HepG2 (cell line): ENCODE data around the gene NXN. TPM values are rescaled to one million over a fixed set of nuclear protein-coding genes. Genes with fewer than 3 reads are reported as not detected.

Experiments
- DMAP1 ChIP-seq: IDR thresholded peaks from 2 replicates; pipeline ENCODE4 v1.6.1; 2016
- ERF ChIP-seq: IDR thresholded peaks from 2 replicates; pipeline ENCODE4 v1.6.1; 2018; ENCODE audit warnings: missing biosample characterization, missing genetic modification reagents
- GATA4 ChIP-seq: sonication (generic); IDR thresholded peaks from 2 replicates; pipeline ENCODE4 v1.6.1; 2016; ENCODE audit warnings: antibody characterized with exemption, low read depth, borderline replicate concordance
- HNRNPUL1 ChIP-seq: fragments of 200-400 bp; formaldehyde crosslinking; IDR thresholded peaks from 2 replicates; pipeline ENCODE4 v1.6.1; 2017; ENCODE audit warnings: low read depth, mild to moderate bottlenecking, low read length, moderate library complexity
- IKZF1 ChIP-seq: fragments of 450-650 bp; IDR thresholded peaks from 2 replicates; pipeline ENCODE4 v1.7.1; 2016
- KAT2B ChIP-seq: fragments of 150-350 bp; IDR thresholded peaks from 2 replicates; pipeline ENCODE4 v1.6.1; 2014; ENCODE audit warnings: low read depth, low read length, borderline replicate concordance
- RORA ChIP-seq: sonication (generic); formaldehyde crosslinking; IDR thresholded peaks from 2 replicates; pipeline ENCODE4 v1.5.0; 2020; ENCODE audit warnings: mild to moderate bottlenecking, missing genetic modification reagents, moderate library complexity
- SNAI1 ChIP-seq: sonication (generic); formaldehyde crosslinking; IDR thresholded peaks from 2 replicates; pipeline ENCODE4 v1.5.0; 2020; ENCODE audit warnings: mild to moderate bottlenecking, missing genetic modification reagents, borderline replicate concordance
- SP2 ChIP-seq: sonication (generic); formaldehyde crosslinking; IDR thresholded peaks from 2 replicates; pipeline ENCODE4 v1.5.1; 2020; ENCODE audit warnings: mild to moderate bottlenecking, missing genetic modification reagents
- TAF15 ChIP-seq: fragments of 200-400 bp; formaldehyde crosslinking; IDR thresholded peaks from one replicate; pipeline ENCODE4 v1.6.1; 2018; ENCODE audit warnings: mild to moderate bottlenecking, low read depth, low read length; ENCODE audit not compliant: poor library complexity, severe bottlenecking
- ZFP90 ChIP-seq: sonication (generic); formaldehyde crosslinking; IDR thresholded peaks from 2 replicates; pipeline ENCODE4 v1.8.0; 2022; ENCODE audit warnings: missing genetic modification reagents, mild to moderate bottlenecking, inconsistent platforms, borderline replicate concordance
- ZNF230 ChIP-seq: sonication (generic); formaldehyde crosslinking; IDR thresholded peaks from 2 replicates; pipeline ENCODE4 v1.4.0; 2020; ENCODE audit warnings: mild to moderate bottlenecking, missing genetic modification reagents
- ZNF234 ChIP-seq: sonication (generic); formaldehyde crosslinking; conservative IDR thresholded peaks from 2 replicates; pipeline ENCODE4 v1.5.1; 2020; ENCODE audit warnings: mild to moderate bottlenecking, missing genetic modification reagents
- ZNF44 ChIP-seq: sonication (generic); formaldehyde crosslinking; IDR thresholded peaks from 2 replicates; pipeline ENCODE4 v1.5.1; 2020; ENCODE audit warnings: mild to moderate bottlenecking, missing genetic modification reagents
- ZNF670 ChIP-seq: sonication (generic); formaldehyde crosslinking; IDR thresholded peaks from 2 replicates; pipeline ENCODE4 v1.8.0; 2022; ENCODE audit warnings: mild to moderate bottlenecking, missing genetic modification reagents, borderline replicate concordance
- ZSCAN30 ChIP-seq: sonication (generic); formaldehyde crosslinking; IDR thresholded peaks from 2 replicates; pipeline ENCODE4 v1.5.0; 2020; ENCODE audit warnings: mild to moderate bottlenecking, missing genetic modification reagents
- polyA plus RNA-seq, 8 experiments: library from polyadenylated mRNA; depleted of rRNA in 3 of 8; stranded (reverse) in 7 of 8; unstranded in 1 of 8; fragments of >200 nt; fragmentation: Illumina TruSeq in 4 of 8; extraction: Trizol in 4 of 8; gene quantifications; 2 replicates each; pipeline versions ENCODE4 v1.2.1 to v1.2.3, GENCODE V29; 2011 to 2016; ENCODE audit warnings: low read depth in 4 of 8, missing spikeins in 1 of 8, mixed read lengths in 1 of 8; ENCODE audit not compliant: insufficient read depth in 1 of 8
- total RNA-seq, 5 experiments: library from RNA; depleted of rRNA; stranded (reverse); fragments of >200 nt; fragmentation: Illumina TruSeq; extraction: Trizol; gene quantifications; 2 replicates each; pipeline ENCODE4 v1.2.3, GENCODE V29; 2016; ENCODE audit warnings: low read depth in 1 of 5
- TF ChIP-seq, protein P1 (sequence below): sonication (generic); formaldehyde crosslinking; IDR thresholded peaks from 2 replicates; pipeline ENCODE4 v1.4.0; 2020; ENCODE audit warnings: missing genetic modification reagents; ENCODE audit errors: not compliant biosample characterization
- TF ChIP-seq, protein P2 (sequence below): IDR thresholded peaks from 2 replicates; pipeline ENCODE4 v1.6.1; 2016; ENCODE audit warnings: missing biosample characterization, missing genetic modification reagents, low read depth
- TF ChIP-seq, protein P3 (sequence below): sonication (generic); formaldehyde crosslinking; IDR thresholded peaks from 2 replicates; pipeline ENCODE4 v1.8.0; 2022; ENCODE audit warnings: missing genetic modification reagents, mild to moderate bottlenecking, borderline replicate concordance
- TF ChIP-seq, protein P4 (sequence below): sonication (generic); formaldehyde crosslinking; IDR thresholded peaks from 2 replicates; pipeline ENCODE4 v1.8.1; 2023; ENCODE audit warnings: missing genetic modification reagents, mild to moderate bottlenecking, borderline replicate concordance
- TF ChIP-seq, protein P5 (sequence below): sonication (generic); formaldehyde crosslinking; conservative IDR thresholded peaks from 2 replicates; pipeline ENCODE4 v1.4.0; 2020; ENCODE audit warnings: missing genetic modification reagents
- TF ChIP-seq, protein P6 (sequence below): sonication (generic); formaldehyde crosslinking; IDR thresholded peaks from 2 replicates; pipeline ENCODE4 v1.4.0; 2020; ENCODE audit warnings: missing genetic modification reagents

NXN gene
- total and polyA plus RNA-seq, 2 of the 13 experiments (the other 11 are each of a cell fraction or from before 2014, with no cell fraction given) = 22.2 to 24.3 TPM

DNA sequence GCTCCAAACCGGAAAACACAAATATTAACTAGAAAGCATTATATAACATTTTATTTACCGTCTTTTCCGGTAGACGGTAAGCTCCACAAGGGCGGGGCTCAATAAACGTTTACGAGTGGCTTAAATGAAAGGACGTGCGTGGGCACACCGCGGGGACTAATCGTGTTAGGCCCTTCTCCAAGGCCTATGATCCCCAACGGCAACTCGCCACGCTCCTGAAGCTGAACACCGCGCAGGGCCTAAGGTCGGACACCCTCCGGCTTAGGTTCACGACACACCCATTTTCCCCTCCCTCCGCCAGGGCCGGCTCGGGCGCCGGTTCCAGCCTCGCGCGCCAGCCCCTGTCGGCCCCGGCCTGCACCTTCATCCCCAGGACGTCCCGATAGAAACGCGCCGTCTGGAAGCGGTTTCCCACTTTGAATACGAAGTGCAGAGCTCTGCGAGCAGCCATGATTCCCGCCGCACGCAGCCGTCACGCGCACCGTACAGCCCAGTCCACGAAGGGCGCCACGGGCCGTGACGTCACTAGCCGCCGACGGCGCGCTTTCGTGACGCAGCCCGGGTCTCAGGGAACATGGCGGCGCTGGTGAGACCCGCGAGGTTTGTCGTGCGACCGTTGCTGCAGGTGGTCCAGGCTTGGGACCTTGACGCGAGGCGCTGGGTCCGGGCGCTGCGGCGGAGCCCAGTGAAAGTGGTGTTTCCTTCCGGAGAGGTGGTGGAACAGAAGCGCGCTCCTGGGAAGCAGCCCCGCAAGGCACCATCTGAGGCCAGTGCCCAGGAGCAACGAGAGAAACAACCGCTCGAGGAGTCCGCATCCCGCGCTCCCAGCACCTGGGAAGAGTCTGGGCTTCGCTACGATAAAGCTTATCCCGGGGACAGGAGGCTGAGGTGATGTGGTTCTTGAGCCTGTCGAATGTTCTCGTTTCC lies 197.5 kb downstream of the NXN start, which contains the start of the genes GLOD4 and MRM3 (continued):
- TF ChIP-seq ZFP90 (peak; percentile 83; the same call in 1 of the 2 replicates), SNAI1 (CRISPR knock-in tag) (no peak), IKZF1 (no peak), ZSCAN30 (no peak), ZNF230 (CRISPR knock-in tag) (peak; percentile 83; the same call in 1 of the 2 replicates), ERF (peak; percentile 82), HNRNPUL1 (no peak; the same call in 1 of the 2 replicates), TAF15 (no peak), ZNF234 (CRISPR knock-in tag) (no peak), KAT2B (no peak), DMAP1 (CRISPR knock-in tag) (peak; percentile 99), GATA4 (no peak), ZNF670 (CRISPR knock-in tag) (no peak; the same call in none of the 2 replicates), RORA (CRISPR knock-in tag) (no peak), ZNF44 (no peak), SP2 (CRISPR knock-in tag) (no peak; the same call in 1 of the 2 replicates)
- TF ChIP-seq, protein P1, sequence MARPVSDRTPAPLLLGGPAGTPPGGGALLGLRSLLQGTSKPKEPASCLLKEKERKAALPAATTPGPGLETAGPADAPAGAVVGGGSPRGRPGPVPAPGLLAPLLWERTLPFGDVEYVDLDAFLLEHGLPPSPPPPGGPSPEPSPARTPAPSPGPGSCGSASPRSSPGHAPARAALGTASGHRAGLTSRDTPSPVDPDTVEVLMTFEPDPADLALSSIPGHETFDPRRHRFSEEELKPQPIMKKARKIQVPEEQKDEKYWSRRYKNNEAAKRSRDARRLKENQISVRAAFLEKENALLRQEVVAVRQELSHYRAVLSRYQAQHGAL (CRISPR knock-in tag) = no peak
- TF ChIP-seq, protein P2, sequence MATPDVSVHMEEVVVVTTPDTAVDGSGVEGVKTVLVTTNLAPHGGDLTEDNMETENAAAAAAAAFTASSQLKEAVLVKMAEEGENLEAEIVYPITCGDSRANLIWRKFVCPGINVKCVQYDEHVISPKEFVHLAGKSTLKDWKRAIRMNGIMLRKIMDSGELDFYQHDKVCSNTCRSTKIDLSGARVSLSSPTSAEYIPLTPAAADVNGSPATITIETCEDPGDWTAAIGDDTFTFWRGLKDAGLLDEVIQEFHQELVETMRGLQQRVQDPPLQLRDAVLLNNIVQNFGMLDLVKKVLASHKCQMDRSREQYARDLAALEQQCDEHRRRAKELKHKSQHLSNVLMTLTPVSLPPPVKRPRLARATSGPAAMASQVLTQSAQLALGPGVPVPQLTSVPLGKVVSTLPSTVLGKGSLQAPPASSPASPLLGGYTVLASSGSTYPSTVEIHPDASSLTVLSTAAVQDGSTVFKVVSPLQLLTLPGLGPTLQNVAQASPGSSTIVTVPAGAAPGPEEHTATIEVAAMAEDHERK (CRISPR knock-in tag) = peak; percentile 85
- TF ChIP-seq, protein P3, sequence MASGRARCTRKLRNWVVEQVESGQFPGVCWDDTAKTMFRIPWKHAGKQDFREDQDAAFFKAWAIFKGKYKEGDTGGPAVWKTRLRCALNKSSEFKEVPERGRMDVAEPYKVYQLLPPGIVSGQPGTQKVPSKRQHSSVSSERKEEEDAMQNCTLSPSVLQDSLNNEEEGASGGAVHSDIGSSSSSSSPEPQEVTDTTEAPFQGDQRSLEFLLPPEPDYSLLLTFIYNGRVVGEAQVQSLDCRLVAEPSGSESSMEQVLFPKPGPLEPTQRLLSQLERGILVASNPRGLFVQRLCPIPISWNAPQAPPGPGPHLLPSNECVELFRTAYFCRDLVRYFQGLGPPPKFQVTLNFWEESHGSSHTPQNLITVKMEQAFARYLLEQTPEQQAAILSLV (CRISPR knock-in tag) = peak; percentile 93
- TF ChIP-seq, protein P4, sequence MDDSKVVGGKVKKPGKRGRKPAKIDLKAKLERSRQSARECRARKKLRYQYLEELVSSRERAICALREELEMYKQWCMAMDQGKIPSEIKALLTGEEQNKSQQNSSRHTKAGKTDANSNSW (CRISPR knock-in tag) = peak; percentile 81; the same call in 1 of the 2 replicates
- TF ChIP-seq, protein P5, sequence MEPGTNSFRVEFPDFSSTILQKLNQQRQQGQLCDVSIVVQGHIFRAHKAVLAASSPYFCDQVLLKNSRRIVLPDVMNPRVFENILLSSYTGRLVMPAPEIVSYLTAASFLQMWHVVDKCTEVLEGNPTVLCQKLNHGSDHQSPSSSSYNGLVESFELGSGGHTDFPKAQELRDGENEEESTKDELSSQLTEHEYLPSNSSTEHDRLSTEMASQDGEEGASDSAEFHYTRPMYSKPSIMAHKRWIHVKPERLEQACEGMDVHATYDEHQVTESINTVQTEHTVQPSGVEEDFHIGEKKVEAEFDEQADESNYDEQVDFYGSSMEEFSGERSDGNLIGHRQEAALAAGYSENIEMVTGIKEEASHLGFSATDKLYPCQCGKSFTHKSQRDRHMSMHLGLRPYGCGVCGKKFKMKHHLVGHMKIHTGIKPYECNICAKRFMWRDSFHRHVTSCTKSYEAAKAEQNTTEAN = no peak
- TF ChIP-seq, protein P6, sequence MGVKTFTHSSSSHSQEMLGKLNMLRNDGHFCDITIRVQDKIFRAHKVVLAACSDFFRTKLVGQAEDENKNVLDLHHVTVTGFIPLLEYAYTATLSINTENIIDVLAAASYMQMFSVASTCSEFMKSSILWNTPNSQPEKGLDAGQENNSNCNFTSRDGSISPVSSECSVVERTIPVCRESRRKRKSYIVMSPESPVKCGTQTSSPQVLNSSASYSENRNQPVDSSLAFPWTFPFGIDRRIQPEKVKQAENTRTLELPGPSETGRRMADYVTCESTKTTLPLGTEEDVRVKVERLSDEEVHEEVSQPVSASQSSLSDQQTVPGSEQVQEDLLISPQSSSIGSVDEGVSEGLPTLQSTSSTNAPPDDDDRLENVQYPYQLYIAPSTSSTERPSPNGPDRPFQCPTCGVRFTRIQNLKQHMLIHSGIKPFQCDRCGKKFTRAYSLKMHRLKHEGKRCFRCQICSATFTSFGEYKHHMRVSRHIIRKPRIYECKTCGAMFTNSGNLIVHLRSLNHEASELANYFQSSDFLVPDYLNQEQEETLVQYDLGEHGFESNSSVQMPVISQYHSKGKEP (CRISPR knock-in tag) = peak; percentile 77
